Transverse colon (tissue), 4 donors: ENCODE results near the gene BLM. TPM values are rescaled to one million over a fixed set of nuclear protein-coding genes. Genes with fewer than 3 reads are reported as not detected.

Experiments
- DNase-seq: peaks from one replicate; pipeline ENCODE4 v3.0.0-alpha.2; 2019
- H3K27ac ChIP-seq, 4 donors: fragments of 200-600 bp; sonication (generic); 2 replicates each; pipeline ENCODE4 v1.5.1; 2016 to 2018; ENCODE audit warnings: inconsistent platforms in 4 of 4
- H3K27me3 ChIP-seq: fragments of 200-600 bp; sonication (generic); 2 replicates; pipeline ENCODE4 v1.5.1; 2017; ENCODE audit warnings: inconsistent platforms
- H3K36me3 ChIP-seq, 4 donors: fragments of 200-600 bp; sonication (generic); 2 replicates each; pipeline ENCODE4 v1.5.1; 2017 to 2019; ENCODE audit warnings: inconsistent platforms in 4 of 4
- H3K4me1 ChIP-seq, 4 donors: fragments of 200-600 bp; sonication (generic); 2 replicates each; pipeline ENCODE4 v1.5.1; 2017 to 2020; ENCODE audit warnings: inconsistent platforms in 4 of 4
- H3K4me3 ChIP-seq, 4 donors: fragments of 200-600 bp; sonication (generic); 1 replicate in 1 of 4; 2 replicates in 3 of 4; pipeline versions ENCODE4 v1.5.1 to v1.6.1; 2017 to 2019; ENCODE audit warnings: inconsistent platforms in 4 of 4
- H3K9me3 ChIP-seq, 2 donors: fragments of 200-600 bp; sonication (generic); 2 replicates each; pipeline ENCODE4 v1.5.1; 2017 to 2019; ENCODE audit warnings: inconsistent platforms in 2 of 2
- EP300 ChIP-seq: sonication (generic); formaldehyde crosslinking; IDR thresholded peaks from one replicate; pipeline ENCODE4 v1.6.1; 2017; ENCODE audit warnings: antibody characterized with exemption, low read depth
- POLR2A ChIP-seq: fragments of 450-650 bp; IDR thresholded peaks from one replicate; pipeline ENCODE4 v1.6.1; 2016; ENCODE audit warnings: antibody characterized with exemption, mild to moderate bottlenecking, moderate library complexity
- POLR2AphosphoS5 ChIP-seq, 3 donors: sonication (generic); formaldehyde crosslinking; IDR thresholded peaks; one replicate each; pipeline ENCODE4 v1.6.1; 2016; ENCODE audit warnings: antibody characterized with exemption in 3 of 3
- WGBS, 2 donors: methylation state at CpG; one replicate each; pipeline ENCODE4 v1.1.5; 2018; ENCODE audit warnings: low coverage in 1 of 2; 5-methylcytosine and 5-hydroxymethylcytosine counted together
- in situ Hi-C, 4 donors: fragments of 200-750 bp; cut with MboI; loops; one replicate each; pipeline versions ENCODE4 v1.15.0 to v1.15.1; 2017; ENCODE audit warnings: low sequenced_read_pairs in 3 of 4, low pct_ligation_motif_present in 1 of 4, low pct_unique_long_range_greater_than_20kb in 1 of 4
- intact Hi-C: fragments of 100-400 bp; cut with DNase I; formaldehyde crosslinking; loops from one replicate; pipeline ENCODE4 v1.15.1; 2023; ENCODE audit warnings: low total_unique reads
- total RNA-seq, 4 donors: library from RNA; depleted of rRNA; stranded (reverse); fragments of >200 nt; gene quantifications; one replicate each; pipeline ENCODE4 v1.1.0, GENCODE V29; 2016
- TF ChIP-seq, protein P1 (sequence below), 5 experiments: fragments of 200-600 bp in 3 of 5; fragments of 450-650 bp in 2 of 5; sonication (generic) in 3 of 5; IDR thresholded peaks; 1 replicate in 2 of 5; 2 replicates in 3 of 5; pipeline ENCODE4 v1.5.1; 2016 to 2017; ENCODE audit warnings: antibody characterized with exemption in 5 of 5, inconsistent platforms in 3 of 5, mild to moderate bottlenecking in 2 of 5, moderate library complexity in 1 of 5

Gene BLM
- total RNA-seq, 4 donors from 2014 or later, result 1.5 to 6.4 (median 2.0) TPM

GRCh38 chr15:90761629-90762028, 44.5 kb downstream of the BLM start:
- 91 to 98% methylated on average over 3 of the region's 3 CpGs for WGBS, 2 donors
- DNase-seq, result no peak
- TF ChIP-seq POLR2A (no peak), POLR2AphosphoS5 (IDR thresholded peaks at IDR 0.05) (no peak), EP300 (no peak)
- TF ChIP-seq, protein P1, sequence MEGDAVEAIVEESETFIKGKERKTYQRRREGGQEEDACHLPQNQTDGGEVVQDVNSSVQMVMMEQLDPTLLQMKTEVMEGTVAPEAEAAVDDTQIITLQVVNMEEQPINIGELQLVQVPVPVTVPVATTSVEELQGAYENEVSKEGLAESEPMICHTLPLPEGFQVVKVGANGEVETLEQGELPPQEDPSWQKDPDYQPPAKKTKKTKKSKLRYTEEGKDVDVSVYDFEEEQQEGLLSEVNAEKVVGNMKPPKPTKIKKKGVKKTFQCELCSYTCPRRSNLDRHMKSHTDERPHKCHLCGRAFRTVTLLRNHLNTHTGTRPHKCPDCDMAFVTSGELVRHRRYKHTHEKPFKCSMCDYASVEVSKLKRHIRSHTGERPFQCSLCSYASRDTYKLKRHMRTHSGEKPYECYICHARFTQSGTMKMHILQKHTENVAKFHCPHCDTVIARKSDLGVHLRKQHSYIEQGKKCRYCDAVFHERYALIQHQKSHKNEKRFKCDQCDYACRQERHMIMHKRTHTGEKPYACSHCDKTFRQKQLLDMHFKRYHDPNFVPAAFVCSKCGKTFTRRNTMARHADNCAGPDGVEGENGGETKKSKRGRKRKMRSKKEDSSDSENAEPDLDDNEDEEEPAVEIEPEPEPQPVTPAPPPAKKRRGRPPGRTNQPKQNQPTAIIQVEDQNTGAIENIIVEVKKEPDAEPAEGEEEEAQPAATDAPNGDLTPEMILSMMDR (IDR thresholded peaks at IDR 0.05), result no peak
- H3K27me3 ChIP-seq, result no peaks in the 10 kb centered on the region
- no peaks in the 10 kb centered on the region for H3K4me1 ChIP-seq
- in situ Hi-C loops (no loop called here), intact Hi-C loops (no loop called here)
- peak overlapping the region in 1 of 4 donors; percentile 24 for H3K27ac ChIP-seq
- H3K4me3 ChIP-seq, result no peak overlapping the region
- no peaks in the 10 kb centered on the region for H3K36me3 ChIP-seq
- H3K9me3 ChIP-seq, result no peaks in the 10 kb centered on the region

DNA sequence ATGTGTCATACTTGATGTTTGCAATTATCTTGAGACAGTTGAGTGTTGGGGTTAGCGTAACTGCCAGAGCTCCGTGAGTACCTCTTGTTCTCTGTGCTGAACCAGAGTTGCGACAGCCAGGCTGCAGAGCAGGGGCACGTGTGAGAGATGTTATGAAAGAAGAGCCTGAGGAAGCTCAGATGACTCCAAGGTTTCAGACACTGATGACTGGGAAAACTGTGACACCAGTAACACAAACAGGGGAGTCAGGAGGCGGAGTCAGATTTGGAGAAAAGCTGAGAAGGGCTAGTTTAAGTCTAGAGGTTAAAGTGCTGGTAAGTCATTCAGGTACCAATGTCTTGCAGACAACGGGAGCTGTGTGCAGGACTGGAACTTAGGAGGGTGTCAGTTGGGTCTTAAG, 45.0 kb downstream of the BLM start:
- no peaks in the 10 kb centered on the region for H3K36me3 ChIP-seq
- WGBS, 2 donors, result 77 to 85% methylated on average over 3 to 6 of the region's 6 CpGs
- no peaks in the 10 kb centered on the region for H3K4me1 ChIP-seq
- no peak overlapping the region for H3K4me3 ChIP-seq
- no peaks in the 10 kb centered on the region for H3K9me3 ChIP-seq
- in situ Hi-C loops (no loop called here), intact Hi-C loops (no loop called here)
- DNase-seq, result peak; percentile 35
- H3K27me3 ChIP-seq, result no peaks in the 10 kb centered on the region
- H3K27ac ChIP-seq, result peak overlapping the region in 1 of 4 donors; percentile 24
- TF ChIP-seq POLR2AphosphoS5 (IDR thresholded peaks at IDR 0.05), result peak in 1 of 3 donors; percentile 20
- no peak for TF ChIP-seq POLR2A
- no peak for TF ChIP-seq EP300
- TF ChIP-seq, protein P1 (IDR thresholded peaks at IDR 0.05), result no peak

DNA sequence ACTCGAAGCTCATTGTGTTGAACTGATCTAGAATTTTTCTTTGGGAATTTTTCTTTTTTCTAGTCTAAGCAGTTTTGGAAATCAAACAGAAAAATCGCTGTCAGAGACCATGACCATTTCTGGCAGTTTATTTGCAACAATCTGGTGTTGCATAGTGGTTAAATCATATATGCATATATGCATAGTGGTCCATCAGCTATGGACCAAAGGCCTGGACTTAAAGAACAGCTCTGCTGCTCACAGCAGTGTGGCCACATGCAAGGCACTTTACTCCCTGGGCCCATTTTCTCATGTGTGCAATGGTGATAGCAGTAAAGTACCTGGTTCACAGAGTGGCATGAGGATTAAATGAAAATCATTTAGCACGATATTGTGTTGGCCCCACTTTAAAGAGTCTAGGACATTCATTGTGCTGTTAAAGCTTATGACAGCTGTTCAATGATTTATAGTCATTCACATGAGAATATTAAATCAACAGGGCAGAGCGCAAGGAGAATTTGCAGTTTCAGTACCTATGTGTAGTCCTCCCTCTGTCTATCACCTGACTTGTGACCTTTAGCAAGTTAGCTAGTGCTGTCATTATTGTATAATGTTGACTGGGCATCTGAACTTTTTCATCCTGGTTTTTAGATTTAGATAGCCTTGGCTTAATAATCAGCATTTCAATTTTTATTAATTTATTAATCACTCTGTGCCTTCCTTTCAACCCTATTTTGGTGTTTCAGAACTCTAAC, 46.4 kb downstream of the BLM start:
- intact Hi-C loops (no loop called here), in situ Hi-C loops (no loop called here)
- Histone ChIP-seq H3K9me3 (no peaks in the 10 kb centered on the region), H3K27me3 (no peaks in the 10 kb centered on the region), H3K27ac (no peak overlapping the region), H3K4me3 (no peak overlapping the region), H3K4me1 (no peaks in the 10 kb centered on the region), H3K36me3 (no peaks in the 10 kb centered on the region)
- TF ChIP-seq, protein P1 (IDR thresholded peaks at IDR 0.05), result no peak
- TF ChIP-seq POLR2A (no peak), EP300 (no peak), POLR2AphosphoS5 (IDR thresholded peaks at IDR 0.05) (no peak)
- DNase-seq, result no peak
- 73 to 78% methylated on average over 4 of the region's 4 CpGs for WGBS, 2 donors

DNA sequence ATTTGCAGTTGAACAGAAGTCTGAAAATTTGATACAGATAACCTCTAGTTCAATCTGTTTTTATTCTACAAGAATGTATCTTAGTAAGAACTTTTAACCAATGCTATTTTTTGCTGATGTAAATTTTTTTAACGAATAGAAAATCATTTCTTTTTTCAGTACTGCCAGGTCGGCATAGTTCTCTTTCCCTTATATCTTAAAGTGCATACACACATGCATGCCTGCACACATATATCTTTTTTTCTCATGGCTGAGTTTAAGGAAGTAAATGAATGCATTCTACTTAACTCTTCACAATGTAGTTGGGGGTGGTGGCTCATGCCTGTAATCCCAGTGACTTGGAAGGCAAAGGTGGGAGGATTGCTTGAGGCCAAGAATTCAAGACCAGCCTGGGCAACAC, 48.4 kb downstream of the BLM start:
- Histone ChIP-seq H3K27me3 (no peaks in the 10 kb centered on the region), H3K36me3 (no peaks in the 10 kb centered on the region), H3K27ac (no peak overlapping the region), H3K9me3 (no peaks in the 10 kb centered on the region), H3K4me1 (peaks cover 0 to 4% (median under 1%) of the 10 kb centered on the region in 4 donors), H3K4me3 (no peak overlapping the region)
- TF ChIP-seq POLR2A, result no peak
- no peak for TF ChIP-seq EP300
- TF ChIP-seq POLR2AphosphoS5 (IDR thresholded peaks at IDR 0.05), result no peak
- TF ChIP-seq, protein P1 (IDR thresholded peaks at IDR 0.05), result no peak
- whole genome bisulfite sequencing, 2 donors, result 80 to 85% methylated on average over 2 of the region's 2 CpGs
- no peak for DNase-seq
- in situ Hi-C loops, result no loop called here
- intact Hi-C loops, result no loop called here
